Activated CD4-positive, alpha-beta T cell treated with anti-CD3 and anti-CD28 coated beads, Interleukin-2, amount 50 U/mL, for 24 hours (primary cell): Measurements from ENCODE around the gene MAPK8.
A peak's percentile ranks its signal among the peaks of the same experiment; 100 is the strongest.

Experiments used
- DNase-seq, 2 donors: peaks; one replicate each; pipeline ENCODE4 v3.0.0-alpha.2; 2020; ENCODE audit warnings: low read depth in 1 of 2, low spot score in 1 of 2

Gene MAPK8

DNA sequence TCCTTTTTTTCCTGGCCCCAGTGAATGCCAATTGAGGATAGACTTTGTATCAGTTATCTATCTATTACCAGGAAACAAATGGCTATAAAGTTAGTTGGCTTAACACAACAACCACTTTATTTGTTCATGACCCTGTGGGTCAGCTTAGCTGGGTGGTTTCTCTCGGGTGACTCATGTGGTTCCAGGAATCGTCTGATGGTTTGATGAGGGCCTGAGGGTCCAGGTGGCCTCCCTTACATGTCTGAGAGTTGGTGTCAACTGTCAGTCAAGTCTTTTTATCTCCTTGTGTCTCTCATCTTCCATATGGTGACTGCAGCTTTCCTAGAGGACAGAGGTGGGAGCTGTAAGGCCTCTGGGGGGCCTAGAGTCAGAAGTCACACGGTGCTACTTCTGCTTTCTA is 15.3 kb upstream of the MAPK8 start:
- DNase-seq, result no peak

- no peak for DNase-seq
Measured at GRCh38 chr10:48292616-48293015, 13.9 kb upstream of the MAPK8 start.

GRCh38 chr10:48294431-48294830 is 12.0 kb upstream of the MAPK8 start:
- DNase-seq, result no peak

DNA sequence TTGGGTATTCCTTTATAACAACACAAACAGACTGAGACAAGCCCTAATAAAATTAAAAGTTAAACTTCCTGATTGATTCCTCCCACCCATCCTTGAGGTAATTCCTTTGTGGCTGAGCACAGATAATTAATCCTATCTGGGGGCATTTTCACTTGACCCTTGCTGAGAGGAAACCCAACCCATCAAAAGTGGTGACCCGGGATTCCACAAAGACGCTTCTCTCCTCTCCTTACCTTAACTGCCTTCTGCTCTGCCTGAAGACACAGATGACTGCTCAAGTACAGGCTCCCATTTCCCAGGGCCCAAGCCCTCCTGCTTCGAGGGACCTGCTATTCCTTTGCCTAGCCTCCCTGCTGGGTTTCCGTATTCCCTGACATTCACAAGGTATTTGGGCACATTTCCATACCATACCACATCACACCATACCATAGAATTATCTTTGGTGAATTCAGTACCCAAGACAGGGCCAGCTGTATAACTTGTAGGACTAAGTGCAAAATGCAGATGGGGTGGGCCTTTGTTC is 9.8 kb upstream of the MAPK8 start:
- DNase-seq, result no peak

GRCh38 chr10:48299066-48299465 is 7.4 kb upstream of the MAPK8 start:
- DNase-seq, result no peak

DNA sequence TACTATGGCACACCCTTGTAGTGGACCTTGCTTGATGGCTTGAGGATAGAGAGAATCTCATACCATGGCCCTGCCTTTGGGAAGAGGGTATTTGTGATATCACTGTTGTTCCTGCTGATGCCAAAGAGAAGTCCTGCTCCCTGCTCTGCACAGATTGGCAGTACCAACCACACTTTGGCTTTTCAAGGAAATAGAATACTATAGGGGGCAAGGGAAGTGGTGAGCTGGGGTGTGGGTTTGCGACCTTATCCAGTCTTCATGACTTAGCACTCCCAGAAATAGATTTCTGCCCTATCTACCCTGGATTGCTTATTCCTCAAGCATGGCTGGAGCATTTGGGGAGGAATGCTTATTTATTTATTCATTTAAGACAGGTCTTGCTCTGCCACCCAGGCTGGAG is 6.8 kb upstream of the MAPK8 start:
- DNase-seq, result no peak

GRCh38 chr10:48300556-48300955 is 5.9 kb upstream of the MAPK8 start:
- no peak for DNase-seq

DNA sequence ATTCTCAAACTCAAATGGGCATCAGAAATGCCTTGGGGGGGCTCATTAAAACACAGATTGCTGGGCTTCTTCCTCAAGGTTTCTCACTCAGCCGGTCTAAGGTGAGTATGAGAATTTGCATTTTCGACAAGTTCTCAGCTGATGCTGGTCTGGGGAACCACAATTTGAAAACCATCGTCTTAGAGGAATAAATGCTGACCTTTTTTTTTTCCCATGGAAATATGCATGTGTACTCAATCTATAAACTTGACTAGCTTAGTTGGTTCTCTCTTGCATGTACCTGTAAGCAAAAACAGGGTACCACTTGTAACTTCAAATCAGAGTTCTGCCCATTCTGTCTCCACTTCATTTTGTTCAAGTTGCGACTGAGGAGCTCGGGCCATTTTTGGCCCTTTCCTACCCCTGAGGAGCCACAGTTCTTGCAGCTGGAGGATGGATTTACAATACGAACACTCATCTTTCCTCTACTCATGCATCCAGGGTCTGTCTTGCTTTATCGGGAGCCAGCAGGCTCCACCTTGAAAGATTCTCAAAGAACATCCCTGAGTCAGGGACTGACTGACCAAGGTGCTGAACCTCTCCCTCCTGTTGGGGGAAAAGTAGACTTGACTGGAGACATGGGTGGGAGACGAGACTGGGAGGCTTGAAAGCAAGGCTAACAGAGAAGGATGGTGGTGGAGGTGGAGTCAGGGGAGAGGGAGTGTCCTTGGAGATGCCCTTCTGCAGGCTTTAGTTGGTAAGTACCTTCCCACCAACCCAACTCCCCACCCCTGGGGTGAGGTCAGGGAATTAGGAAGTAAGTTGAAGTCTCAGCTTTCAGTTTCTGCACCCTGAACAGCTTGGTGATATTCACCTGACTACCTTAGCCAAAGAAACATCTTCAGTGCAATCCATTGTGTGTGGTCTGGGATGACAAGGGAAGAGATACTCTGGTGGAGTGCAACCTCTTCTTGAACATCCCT is 3.7 kb upstream of the MAPK8 start:
- DNase-seq, result no peak

DNA sequence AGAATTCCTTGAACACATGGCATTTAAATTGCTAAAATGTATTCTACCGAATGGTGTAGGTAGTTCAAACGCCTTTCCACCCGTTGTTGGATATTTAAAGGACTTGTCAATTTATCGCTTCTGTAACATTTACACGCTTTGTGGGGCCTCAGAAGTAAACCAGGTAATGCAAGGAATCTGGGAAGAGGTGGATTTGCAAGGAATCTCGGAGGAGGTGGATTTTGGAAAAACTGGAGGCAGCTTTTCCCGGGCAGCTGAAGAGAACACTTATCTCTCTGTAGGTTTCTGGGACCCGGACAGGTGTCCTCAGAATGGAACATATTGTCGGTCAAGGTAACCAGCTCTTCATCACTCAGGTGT is 592 bp upstream of the MAPK8 start:
- DNase-seq, result no peak

- peak in 1 of 2 donors; percentile 21 for DNase-seq
Measured at GRCh38 chr10:48306870-48307710, 613 bp downstream of the MAPK8 start.

GRCh38 chr10:48307711-48308018 is 1.2 kb downstream of the MAPK8 start:
- DNase-seq, result no peak

GRCh38 chr10:48309711-48310226 is 3.3 kb downstream of the MAPK8 start:
- DNase-seq, result no peak

DNA sequence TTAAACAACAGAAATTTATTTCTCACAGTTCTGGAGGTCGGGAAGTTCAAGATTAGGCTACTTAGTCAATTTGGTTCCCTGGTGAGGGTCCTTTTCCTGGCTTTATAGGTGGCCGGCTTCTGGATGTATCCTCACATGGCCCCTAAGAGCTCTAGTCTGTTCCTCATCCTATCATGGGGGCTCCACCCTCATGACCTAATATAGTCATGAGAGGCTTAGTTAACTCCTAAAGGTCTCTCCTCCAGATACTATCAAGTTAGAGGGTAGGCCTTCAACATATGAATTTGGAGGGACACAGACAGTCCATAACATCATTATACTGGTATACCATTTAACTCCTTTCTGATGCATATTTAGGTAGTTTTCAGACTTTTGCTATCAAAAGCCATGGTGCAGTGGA is 7.6 kb downstream of the MAPK8 start:
- no peak for DNase-seq

DNA sequence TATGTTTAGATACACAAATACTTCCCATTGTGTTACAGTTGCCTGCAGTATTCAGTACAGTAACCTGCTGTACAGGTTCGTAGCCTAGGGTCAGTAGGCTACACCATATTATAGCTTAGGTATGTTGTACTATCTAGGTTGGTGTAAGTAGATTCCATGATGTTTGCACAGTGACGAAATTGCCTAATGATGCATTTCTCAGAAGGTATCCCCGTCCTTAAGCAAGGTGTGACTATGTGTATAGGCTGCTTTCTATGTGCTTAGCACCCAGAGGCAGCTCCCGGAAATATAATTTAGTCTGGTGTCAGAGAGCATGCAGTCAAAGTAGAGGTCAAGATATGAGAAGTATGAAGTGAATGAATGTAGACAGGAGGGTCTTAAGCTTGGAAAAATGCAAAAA is 9.8 kb downstream of the MAPK8 start:
- DNase-seq, result no peak

DNA sequence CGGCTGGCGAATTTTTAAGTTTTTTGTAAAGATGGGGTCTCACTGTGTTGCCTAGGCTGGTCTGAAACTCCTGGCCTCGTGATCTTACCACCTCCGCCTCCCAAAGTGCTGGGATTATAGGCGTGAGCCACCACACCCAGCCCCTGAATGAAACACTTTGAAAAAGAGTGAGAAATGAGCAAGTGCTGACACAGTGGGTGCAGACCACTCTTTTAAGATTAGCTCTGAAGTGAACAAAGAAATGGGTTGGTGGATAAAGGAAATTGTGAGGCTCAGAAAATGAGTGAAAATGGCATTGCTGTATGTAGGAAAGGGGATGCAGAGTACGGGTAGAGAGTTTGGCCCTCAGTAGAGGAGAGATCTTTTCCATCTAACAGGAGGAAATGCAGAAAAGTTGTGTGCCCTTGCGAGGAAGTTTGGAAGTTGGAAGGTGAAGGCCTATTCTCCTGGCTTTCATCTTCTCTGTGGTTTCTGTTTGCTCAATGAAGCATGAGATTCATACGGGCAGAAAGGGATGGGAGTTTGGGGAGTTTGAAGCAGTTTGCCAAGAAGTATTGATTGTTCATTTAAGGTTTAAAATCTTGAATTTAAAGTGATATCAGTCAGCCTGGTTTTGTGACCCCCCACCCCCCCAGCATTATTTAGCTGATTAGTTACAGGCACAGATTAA is 11.0 kb downstream of the MAPK8 start:
- DNase-seq, result no peak

DNA sequence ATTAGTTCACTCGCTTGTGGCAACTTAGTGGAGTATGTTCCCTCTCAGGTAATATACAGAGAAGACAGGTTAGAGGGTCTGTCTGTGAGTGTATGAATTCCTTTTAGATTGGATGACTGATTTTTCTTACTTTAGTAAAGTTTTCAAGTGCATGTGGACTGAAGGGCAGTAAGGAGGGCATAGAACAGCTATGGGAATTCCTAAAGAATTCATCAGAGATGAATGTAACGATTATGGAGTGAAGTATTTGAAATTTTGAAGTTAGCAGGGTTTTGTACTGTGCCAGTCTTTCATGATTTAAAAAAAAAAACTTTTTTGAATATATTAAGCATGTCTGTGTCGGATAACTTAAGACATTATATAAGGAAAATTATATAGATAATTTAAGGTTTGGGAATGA is 15.5 kb downstream of the MAPK8 start:
- DNase-seq, result no peak

DNA sequence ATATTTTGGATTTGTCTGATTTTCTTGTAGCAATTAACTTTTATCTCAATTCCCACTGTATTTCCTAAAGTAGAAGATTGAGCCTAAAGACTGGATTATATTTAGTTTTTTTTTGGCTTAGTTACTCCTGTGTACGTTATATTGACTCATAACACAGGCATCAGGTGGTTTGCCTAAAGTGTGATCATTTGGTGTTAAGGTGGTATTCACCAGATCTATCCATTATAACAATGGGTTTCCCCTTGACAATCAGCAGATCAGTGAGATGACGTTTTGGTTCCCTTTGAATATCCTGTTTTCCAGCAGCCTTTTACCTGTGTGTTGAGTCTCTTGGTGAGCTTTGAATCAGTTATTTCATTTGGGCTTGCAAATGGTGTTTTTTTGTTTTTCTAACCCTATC is 18.1 kb downstream of the MAPK8 start:
- no peak for DNase-seq

- DNase-seq, result no peak
Measured at GRCh38 chr10:48330269-48330668, 23.8 kb downstream of the MAPK8 start.

DNA sequence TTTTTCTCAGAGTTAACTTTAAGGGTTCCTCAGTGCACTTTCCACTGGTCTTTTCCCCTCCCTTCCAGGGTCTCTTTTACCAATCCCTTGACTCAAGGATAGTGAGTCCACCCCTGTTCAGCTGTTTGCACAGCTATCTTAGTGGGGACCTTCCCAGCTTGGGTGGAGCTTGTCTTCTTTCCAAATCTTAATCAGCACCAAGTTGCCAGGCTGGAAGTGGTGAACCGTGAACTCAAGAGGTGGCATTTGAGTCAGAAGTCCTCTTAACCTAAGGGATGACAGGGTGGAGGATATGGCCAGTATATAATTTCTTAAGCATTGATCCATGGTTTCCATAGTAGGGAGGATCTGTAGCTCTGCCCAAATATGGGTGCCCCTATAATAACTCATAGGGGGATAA is 25.0 kb downstream of the MAPK8 start:
- DNase-seq, result no peak

- no peak for DNase-seq
Measured at GRCh38 chr10:48332166-48332870, 25.8 kb downstream of the MAPK8 start.

DNA sequence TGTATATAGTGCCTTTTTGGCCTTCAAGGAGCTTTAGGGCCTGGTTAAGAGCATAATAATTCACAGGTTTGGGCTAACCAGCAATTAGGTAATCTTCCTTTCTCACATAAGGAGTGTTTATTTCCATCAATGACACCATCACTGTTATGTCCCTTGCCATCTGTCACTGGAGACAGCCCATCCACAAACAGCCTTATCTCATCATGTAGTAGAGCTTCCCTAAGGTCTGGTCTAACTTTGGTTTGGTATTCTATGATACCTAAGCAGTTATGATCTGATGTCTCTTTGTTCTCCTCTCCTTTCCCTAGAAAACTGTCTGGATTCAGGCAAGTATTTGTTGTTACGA is 26.4 kb downstream of the MAPK8 start:
- no peak for DNase-seq
